ENCODE measurements around the gene SERPINA3. TPM values are rescaled to one million over a fixed set of nuclear protein-coding genes. Genes with fewer than 3 reads are reported as not detected.

SERPINA3 gene
- total and polyA plus RNA-seq, 2 of the 8 experiments (the other 6 are each of a cell fraction or from before 2014, with no cell fraction given): not detected

DNA sequence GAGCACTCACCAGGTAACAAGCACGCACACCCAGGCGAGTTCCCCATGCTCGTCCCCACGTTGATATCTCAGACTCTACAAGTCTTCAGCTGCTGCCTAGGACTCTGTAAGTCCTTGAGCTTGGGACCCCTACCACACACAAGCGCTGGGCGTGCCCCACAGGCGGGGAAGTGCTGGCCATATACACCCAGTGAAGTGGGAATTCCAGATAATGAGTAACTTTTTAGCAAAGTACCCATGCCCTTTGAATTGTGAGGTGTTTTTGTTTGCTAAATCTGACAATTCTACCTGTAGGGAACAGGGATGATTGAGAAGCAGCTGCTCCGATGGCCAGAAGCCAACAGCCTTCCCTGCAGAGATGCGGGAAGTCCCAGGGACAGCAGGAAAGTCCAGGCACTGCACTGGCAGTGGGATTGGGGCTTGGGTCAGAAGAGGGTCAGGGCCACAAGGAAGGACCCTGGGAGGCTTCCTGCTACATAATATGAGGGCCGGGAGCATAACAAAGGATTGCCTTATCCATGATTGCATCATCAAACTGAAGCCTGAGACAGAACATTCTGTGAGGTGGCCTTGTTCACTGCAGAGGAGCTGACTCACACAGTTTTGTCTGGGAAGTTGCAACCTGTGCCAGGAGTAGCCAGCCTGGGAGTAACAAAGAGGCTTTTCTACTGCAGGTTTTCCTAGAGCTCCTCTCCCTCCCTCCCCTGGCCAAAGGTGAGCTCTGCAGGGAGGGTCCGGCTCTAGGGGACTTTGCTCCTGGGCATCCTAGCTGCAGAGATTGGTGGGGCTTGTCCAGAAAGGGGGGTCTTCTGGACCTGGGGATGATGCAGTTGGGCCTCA is 13.2 kb upstream of the SERPINA3 start:
- 86% methylated on average over 11 of the region's 11 CpGs; no CpG with 5 or more reads in 1 of the 2 experiments for WGBS, 2 experiments (ENCODE audit: extremely low coverage in 1 of 2, insufficient coverage in 1 of 2, insufficient read length in 1 of 2, insufficient replicate concordance in 2 of 2, low coverage in 1 of 2, low lambda C conversion rate in 2 of 2, missing lambda C conversion rate in 1 of 2)
- no peak overlapping the region for H3K4me2 ChIP-seq (ENCODE audit: insufficient read depth in 1 of 2, low read depth in 2 of 2, low read length in 2 of 2)
- H3K79me1 ChIP-seq (ENCODE audit: low read depth, low read length): no peaks in the 10 kb centered on the region
- H4K91ac ChIP-seq (replicated peaks; ENCODE audit: insufficient read length, low read length): no peak overlapping the region
- FAIRE-seq: no peak
- peaks cover 0 to 7% (median 4%) of the 10 kb centered on the region in 4 experiments; a peak in 5 of 7 replicates for H3K4me1 ChIP-seq (replicated peaks in 1 of 4; ENCODE audit: control insufficient read depth in 3 of 4, insufficient read depth in 4 of 4, low read length in 3 of 4)
- H4K20me1 ChIP-seq (replicated peaks in 1 of 2; ENCODE audit: control insufficient read depth in 1 of 2, insufficient read depth in 2 of 2, low read length in 2 of 2): no peaks in the 10 kb centered on the region
- peak overlapping the region; percentile 43; the same call in 1 of the 2 replicates for H2BK12ac ChIP-seq (ENCODE audit: low read depth, low read length)
- no peak overlapping the region for H2BK15ac ChIP-seq (ENCODE audit: low read length)
- peak overlapping the region; percentile 75 for H2AFZ ChIP-seq (ENCODE audit: low read length)
- no peak overlapping the region for H3K4me3 ChIP-seq (ENCODE audit: extremely low read depth in 1 of 4, insufficient read depth in 2 of 4, low read depth in 3 of 4, low read length in 4 of 4)
- H3K14ac ChIP-seq (ENCODE audit: insufficient read length): no peak overlapping the region
- no peak overlapping the region for H3K9ac ChIP-seq (replicated peaks in 1 of 4; ENCODE audit: extremely low read depth in 1 of 4, low read depth in 3 of 4, low read length in 3 of 4)
- no peaks in the 10 kb centered on the region for H3K9me3 ChIP-seq (ENCODE audit: insufficient read depth in 2 of 2, low read depth in 1 of 2, low read length in 1 of 2)
- no peaks in the 10 kb centered on the region for H3K79me2 ChIP-seq (ENCODE audit: control insufficient read depth in 1 of 2, insufficient read depth in 2 of 2, low read length in 2 of 2)
- no peak overlapping the region for H3K4ac ChIP-seq (replicated peaks; ENCODE audit: insufficient read length, low read depth, low read length)
- H3K36me3 ChIP-seq (ENCODE audit: control insufficient read depth in 2 of 4, insufficient read depth in 4 of 4, low read length in 3 of 4): no peaks in the 10 kb centered on the region
- no peak overlapping the region for H3K27ac ChIP-seq (ENCODE audit: low read depth, low read length)
- H3K27me3 ChIP-seq (replicated peaks in 1 of 4; ENCODE audit: control insufficient read depth in 3 of 4, extremely low read depth in 1 of 4, insufficient read depth in 3 of 4, low read length in 3 of 4): no peaks in the 10 kb centered on the region
- H3K23me2 ChIP-seq (ENCODE audit: low read depth, low read length): no peaks in the 10 kb centered on the region; the same call in 1 of the 2 replicates
- H4K5ac ChIP-seq (ENCODE audit: insufficient read length, low read depth, low read length): no peak overlapping the region
- no peak overlapping the region for H3K23ac ChIP-seq (ENCODE audit: insufficient read length)
- POLR2A ChIA-PET (ENCODE audit: partially characterized antibody): interaction anchor here (0.7 kb wide), 1 partner anchor 100 kb away, joined by 6 read pairs; no protein-coding TSS in a partner anchor
- no peak overlapping the region for H2AK5ac ChIP-seq (ENCODE audit: low read depth, low read length)
- no peak for DNase-seq (ENCODE audit: low read depth in 1 of 2, low spot score in 2 of 2)
- CTCF ChIA-PET (ENCODE audit: partially characterized antibody): interaction anchor here (0.6 to 2.4 kb wide), 11 partner anchors 13 to 482 kb away, joined by 3 to 13 read pairs (median 3); partner anchors contain the start of gene SERPINA3
- no peak overlapping the region for H2BK20ac ChIP-seq (ENCODE audit: low read length)
- H2BK120ac ChIP-seq (replicated peaks; ENCODE audit: low read depth, low read length): no peak overlapping the region
- H3K18ac ChIP-seq (ENCODE audit: extremely low read depth, low read length): peak overlapping the region; percentile 71
- H3K56ac ChIP-seq (replicated peaks; ENCODE audit: insufficient read length, low read depth, low read length): no peak overlapping the region
- peak overlapping the region; percentile 29; the same call in 1 of the 2 replicates for H4K8ac ChIP-seq (ENCODE audit: extremely low read depth, insufficient read depth, low read length)
- 0 out of 2 replicates have a peak overlapping the region, but pooled peaks have one; percentile 24 for H2BK5ac ChIP-seq (ENCODE audit: low read depth, low read length)
- TF ChIP-seq BRCA1 (IDR thresholded peaks at IDR 0.05; ENCODE audit: low read depth, low read length) (no peak), FOSL1 (IDR thresholded peaks at IDR 0.05; ENCODE audit: insufficient read depth, low read depth, low read length) (no peak), CEBPB (IDR thresholded peaks at IDR 0.05; ENCODE audit: low read depth, low read length) (peak; percentile 81), ASH2L (IDR thresholded peaks at IDR 0.05; ENCODE audit: low read length) (no peak)
- TF ChIP-seq, protein P1, sequence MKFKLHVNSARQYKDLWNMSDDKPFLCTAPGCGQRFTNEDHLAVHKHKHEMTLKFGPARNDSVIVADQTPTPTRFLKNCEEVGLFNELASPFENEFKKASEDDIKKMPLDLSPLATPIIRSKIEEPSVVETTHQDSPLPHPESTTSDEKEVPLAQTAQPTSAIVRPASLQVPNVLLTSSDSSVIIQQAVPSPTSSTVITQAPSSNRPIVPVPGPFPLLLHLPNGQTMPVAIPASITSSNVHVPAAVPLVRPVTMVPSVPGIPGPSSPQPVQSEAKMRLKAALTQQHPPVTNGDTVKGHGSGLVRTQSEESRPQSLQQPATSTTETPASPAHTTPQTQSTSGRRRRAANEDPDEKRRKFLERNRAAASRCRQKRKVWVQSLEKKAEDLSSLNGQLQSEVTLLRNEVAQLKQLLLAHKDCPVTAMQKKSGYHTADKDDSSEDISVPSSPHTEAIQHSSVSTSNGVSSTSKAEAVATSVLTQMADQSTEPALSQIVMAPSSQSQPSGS (IDR thresholded peaks at IDR 0.05; ENCODE audit: low read length): no peak
- TF ChIP-seq, protein P2, sequence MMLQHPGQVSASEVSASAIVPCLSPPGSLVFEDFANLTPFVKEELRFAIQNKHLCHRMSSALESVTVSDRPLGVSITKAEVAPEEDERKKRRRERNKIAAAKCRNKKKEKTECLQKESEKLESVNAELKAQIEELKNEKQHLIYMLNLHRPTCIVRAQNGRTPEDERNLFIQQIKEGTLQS (IDR thresholded peaks at IDR 0.05; ENCODE audit: insufficient read depth, low read depth, low read length): peak; percentile 38; the same call in 1 of the 2 replicates
